Erythroblast (primary cell): ENCODE measurements around the gene AFF3.

ENCODE experiments used
- GATA1 ChIP-seq: IDR thresholded peaks from 2 replicates; pipeline ENCODE4 v1.6.1; 2011; ENCODE audit warnings: low read depth, mild to moderate bottlenecking, control low read depth, low read length, moderate library complexity
- POLR2A ChIP-seq: IDR thresholded peaks from 2 replicates; pipeline ENCODE4 v1.6.1; 2011; ENCODE audit warnings: mild to moderate bottlenecking, low read length

DNA sequence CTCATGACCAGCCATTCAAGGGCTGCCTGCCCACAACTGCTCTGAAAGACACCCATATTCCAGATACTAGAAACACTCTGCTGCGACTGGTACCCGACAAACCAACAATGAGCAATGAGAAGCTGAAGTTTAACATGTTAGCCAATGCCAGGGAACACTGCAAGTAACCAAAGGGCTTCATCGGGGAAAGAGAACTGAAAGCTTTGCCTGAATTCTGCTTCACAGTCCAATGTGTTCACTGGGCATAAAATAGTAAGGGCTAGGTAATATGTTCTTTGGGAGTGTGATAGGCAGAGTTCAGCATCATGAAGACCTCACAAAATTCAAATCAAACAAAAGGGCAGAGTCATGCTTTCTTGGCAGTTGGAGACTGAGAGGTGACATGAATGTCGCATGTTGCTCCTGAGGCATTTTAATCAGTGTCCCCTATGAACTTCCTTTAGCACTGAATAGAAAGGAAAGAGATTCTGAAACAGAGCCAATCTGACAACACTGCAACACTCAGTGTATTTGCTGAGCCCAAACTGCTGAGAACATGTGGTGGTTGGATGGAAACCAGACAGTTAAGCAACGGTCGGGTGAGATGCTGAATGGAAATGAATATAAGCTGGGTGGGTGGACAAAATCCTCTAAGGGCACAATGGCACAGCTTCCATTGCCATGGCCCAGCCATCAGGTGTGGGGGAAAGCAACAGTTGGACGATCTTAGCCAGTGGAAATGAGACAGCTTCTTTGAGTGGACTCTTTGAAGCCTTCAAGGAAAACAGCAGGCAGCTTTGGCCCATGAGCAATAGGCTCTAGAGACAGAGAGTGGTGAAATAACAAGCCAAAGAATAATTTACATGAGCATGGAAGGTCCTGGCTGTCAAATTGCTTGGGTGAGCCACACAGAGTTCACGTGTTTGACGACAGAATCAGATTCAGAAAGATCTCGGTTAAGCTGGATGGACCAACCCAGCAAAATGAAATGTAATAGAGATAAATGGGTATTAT, 277.5 kb downstream of the AFF3 start:
- no peak for TF ChIP-seq POLR2A
- TF ChIP-seq GATA1, result no peak
